ENCODE data around the gene SPINK9.
A peak's percentile ranks its signal among the peaks of the same experiment; 100 is the strongest.

SPINK9 gene

GRCh38 chr5:148368299-148368698 lies 32.9 kb downstream of the SPINK9 start:
- DNase-seq (ENCODE audit: low read depth): no peak

GRCh38 chr5:148372166-148372725 lies 36.9 kb downstream of the SPINK9 start:
- DNase-seq (ENCODE audit: low read depth): no peak

DNA sequence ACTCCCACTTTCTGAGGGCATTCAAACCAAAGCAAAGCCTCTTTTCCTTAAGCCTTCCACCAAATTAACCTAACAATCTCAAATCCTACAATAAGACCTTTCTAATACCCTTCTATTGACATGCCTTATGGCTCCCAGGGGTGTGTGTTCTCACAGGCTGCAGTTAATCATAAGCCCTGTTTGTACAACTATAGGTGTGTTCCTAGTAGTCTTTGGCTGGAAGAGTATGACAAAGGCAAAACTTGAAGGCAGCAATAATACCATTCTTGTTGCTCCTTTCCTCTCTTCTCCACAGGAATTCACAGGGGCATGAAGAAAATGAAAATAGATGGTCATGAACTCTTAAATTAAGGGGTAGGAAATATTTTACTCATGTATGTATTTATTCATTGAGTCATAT lies 37.5 kb downstream of the SPINK9 start:
- DNase-seq (ENCODE audit: low read depth): no peak

- no peak for DNase-seq (ENCODE audit: low read depth)
Measured at GRCh38 chr5:148374690-148375360, 39.5 kb downstream of the SPINK9 start.

- DNase-seq (ENCODE audit: low read depth): no peak
Measured at GRCh38 chr5:148376198-148376597, 40.8 kb downstream of the SPINK9 start.

- no peak for DNase-seq (ENCODE audit: low read depth)
Measured at GRCh38 chr5:148378670-148379069, 43.3 kb downstream of the SPINK9 start.

- no peak for DNase-seq (ENCODE audit: low read depth)
Measured at GRCh38 chr5:148379340-148379739, 44.0 kb downstream of the SPINK9 start.

GRCh38 chr5:148381906-148382305 lies 46.5 kb downstream of the SPINK9 start:
- DNase-seq (ENCODE audit: low read depth): no peak

DNA sequence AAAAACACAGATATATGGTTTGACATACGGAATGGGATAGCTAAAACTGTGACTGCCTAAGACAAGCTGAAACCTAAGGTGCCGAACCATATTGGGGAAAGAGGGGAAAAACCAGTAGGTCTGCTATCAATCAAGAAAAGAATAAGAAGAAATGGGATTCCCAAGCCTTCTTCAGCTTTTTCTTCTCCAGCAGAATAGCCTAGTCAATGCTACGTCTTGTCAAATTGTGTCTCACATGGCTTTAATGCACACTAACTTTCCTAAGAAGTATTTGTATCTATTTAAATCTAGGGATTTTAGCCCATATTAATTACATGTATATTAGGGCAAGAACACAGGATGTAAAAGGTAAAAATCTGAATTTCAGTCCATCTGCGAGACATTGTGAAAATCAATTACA lies 47.6 kb downstream of the SPINK9 start:
- DNase-seq (ENCODE audit: low read depth): no peak

- peak; percentile 96 for DNase-seq (ENCODE audit: low read depth)
Measured at GRCh38 chr5:148383564-148384379, 48.4 kb downstream of the SPINK9 start, which contains the start of gene FBXO38. Gene FBXO38 (plus strand): TSS chr5:148383958. CDS start chr5:148394777, 10,819 bp downstream.

- DNase-seq (ENCODE audit: low read depth): no peak
Measured at GRCh38 chr5:148384380-148384737, 49.0 kb downstream of the SPINK9 start.

DNA sequence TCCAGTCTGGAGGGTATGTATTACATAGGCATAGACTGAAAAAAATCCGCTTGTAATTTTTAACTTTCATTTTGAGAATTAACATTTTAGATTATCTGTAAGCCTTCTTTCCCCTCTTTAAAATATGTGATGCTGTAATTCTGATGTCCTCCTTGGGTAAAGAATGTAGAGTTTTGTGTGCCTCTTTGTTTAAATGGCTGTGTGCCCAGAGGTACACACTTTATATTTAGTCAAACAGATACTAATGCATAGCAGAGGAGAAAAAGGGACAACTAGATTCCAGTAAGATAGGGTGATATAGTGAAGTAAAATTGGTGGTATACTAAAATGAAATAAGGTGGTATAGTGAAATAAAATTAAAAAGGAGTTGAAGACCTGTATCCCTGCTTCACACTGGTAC lies 49.7 kb downstream of the SPINK9 start:
- no peak for DNase-seq (ENCODE audit: low read depth)

- no peak for DNase-seq (ENCODE audit: low read depth)
Measured at GRCh38 chr5:148386041-148386440, 50.7 kb downstream of the SPINK9 start.

DNA sequence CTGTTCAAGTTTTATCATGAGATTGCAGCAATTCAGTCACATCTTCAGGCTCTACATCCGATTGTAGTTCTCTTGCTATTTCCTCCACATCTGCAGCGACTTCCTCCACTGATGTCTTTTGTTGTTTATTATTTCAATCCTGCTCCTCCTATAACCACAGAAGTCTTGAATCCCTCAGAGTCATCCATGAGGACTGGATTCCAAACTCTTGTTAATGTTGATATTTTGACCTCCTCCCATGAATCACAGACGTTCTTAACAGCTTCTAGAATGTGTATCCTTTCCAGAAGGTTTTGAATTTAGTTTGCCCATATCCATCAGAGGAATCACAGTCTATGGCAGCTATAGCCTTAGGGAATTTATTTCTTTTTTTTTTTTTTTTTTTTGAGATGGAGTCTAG lies 52.0 kb downstream of the SPINK9 start:
- no peak for DNase-seq (ENCODE audit: low read depth)

DNA sequence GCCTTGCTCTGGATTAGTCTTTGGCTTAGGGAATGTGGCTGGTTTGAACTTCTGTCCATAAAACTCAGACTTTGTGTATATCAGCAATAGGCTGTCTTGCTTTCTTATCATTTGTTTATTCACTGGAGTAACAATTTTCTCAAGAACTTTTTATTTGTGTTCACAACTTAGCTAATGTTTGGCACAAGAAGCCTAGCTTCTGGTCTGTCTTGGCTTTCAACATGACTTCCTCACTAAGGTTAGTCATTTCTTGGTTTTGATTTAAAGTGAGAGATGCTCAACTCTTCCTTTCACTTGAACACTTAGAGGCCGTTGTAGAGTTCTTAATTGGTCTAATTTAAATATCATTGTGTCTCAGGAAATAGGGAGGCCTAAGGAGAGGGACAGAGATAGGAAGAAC lies 53.3 kb downstream of the SPINK9 start:
- DNase-seq (ENCODE audit: low read depth): no peak
